Transverse colon (tissue), 4 donors: ENCODE measurements around the gene GARIN5B. TPM values are rescaled to one million over a fixed set of nuclear protein-coding genes. Genes with fewer than 3 reads are reported as not detected.

Source experiments
- DNase-seq: peaks from one replicate; pipeline ENCODE4 v3.0.0-alpha.2; 2019
- H3K27ac ChIP-seq, 4 donors: fragments of 200-600 bp; sonication (generic); 2 replicates each; pipeline ENCODE4 v1.5.1; 2016 to 2018; ENCODE audit warnings: inconsistent platforms in 4 of 4
- H3K27me3 ChIP-seq: fragments of 200-600 bp; sonication (generic); 2 replicates; pipeline ENCODE4 v1.5.1; 2017; ENCODE audit warnings: inconsistent platforms
- H3K36me3 ChIP-seq, 4 donors: fragments of 200-600 bp; sonication (generic); 2 replicates each; pipeline ENCODE4 v1.5.1; 2017 to 2019; ENCODE audit warnings: inconsistent platforms in 4 of 4
- H3K4me1 ChIP-seq, 4 donors: fragments of 200-600 bp; sonication (generic); 2 replicates each; pipeline ENCODE4 v1.5.1; 2017 to 2020; ENCODE audit warnings: inconsistent platforms in 4 of 4
- H3K4me3 ChIP-seq, 4 donors: fragments of 200-600 bp; sonication (generic); 1 replicate in 1 of 4; 2 replicates in 3 of 4; pipeline versions ENCODE4 v1.5.1 to v1.6.1; 2017 to 2019; ENCODE audit warnings: inconsistent platforms in 4 of 4
- H3K9me3 ChIP-seq, 2 donors: fragments of 200-600 bp; sonication (generic); 2 replicates each; pipeline ENCODE4 v1.5.1; 2017 to 2019; ENCODE audit warnings: inconsistent platforms in 2 of 2
- CTCF ChIP-seq, 5 experiments: fragments of 200-600 bp in 3 of 5; fragments of 450-650 bp in 2 of 5; sonication (generic) in 3 of 5; IDR thresholded peaks; 1 replicate in 2 of 5; 2 replicates in 3 of 5; pipeline ENCODE4 v1.5.1; 2016 to 2017; ENCODE audit warnings: antibody characterized with exemption in 5 of 5, inconsistent platforms in 3 of 5, mild to moderate bottlenecking in 2 of 5, moderate library complexity in 1 of 5
- EP300 ChIP-seq: sonication (generic); formaldehyde crosslinking; IDR thresholded peaks from one replicate; pipeline ENCODE4 v1.6.1; 2017; ENCODE audit warnings: antibody characterized with exemption, low read depth
- POLR2A ChIP-seq: fragments of 450-650 bp; IDR thresholded peaks from one replicate; pipeline ENCODE4 v1.6.1; 2016; ENCODE audit warnings: antibody characterized with exemption, mild to moderate bottlenecking, moderate library complexity
- POLR2AphosphoS5 ChIP-seq, 3 donors: sonication (generic); formaldehyde crosslinking; IDR thresholded peaks; one replicate each; pipeline ENCODE4 v1.6.1; 2016; ENCODE audit warnings: antibody characterized with exemption in 3 of 3
- WGBS, 2 donors: methylation state at CpG; one replicate each; pipeline ENCODE4 v1.1.5; 2018; ENCODE audit warnings: low coverage in 1 of 2; 5-methylcytosine and 5-hydroxymethylcytosine counted together
- in situ Hi-C, 4 donors: fragments of 200-750 bp; cut with MboI; loops; one replicate each; pipeline versions ENCODE4 v1.15.0 to v1.15.1; 2017; ENCODE audit warnings: low sequenced_read_pairs in 3 of 4, low pct_ligation_motif_present in 1 of 4, low pct_unique_long_range_greater_than_20kb in 1 of 4
- intact Hi-C: fragments of 100-400 bp; cut with DNase I; formaldehyde crosslinking; loops from one replicate; pipeline ENCODE4 v1.15.1; 2023; ENCODE audit warnings: low total_unique reads
- total RNA-seq, 4 donors: library from RNA; depleted of rRNA; stranded (reverse); fragments of >200 nt; gene quantifications; one replicate each; pipeline ENCODE4 v1.1.0, GENCODE V29; 2016

The GARIN5B gene
- total RNA-seq, 4 donors from 2014 or later, result not detected

- Histone ChIP-seq H3K4me1 (peaks cover 6 to 29% (median 18%) of the 10 kb centered on the region in 4 donors), H3K4me3 (no peak overlapping the region), H3K27ac (no peak overlapping the region), H3K27me3 (no peaks in the 10 kb centered on the region), H3K36me3 (peaks cover 0 to 4% (median 0%) of the 10 kb centered on the region in 4 donors), H3K9me3 (no peaks in the 10 kb centered on the region)
- intact Hi-C loops, result no loop called here
- WGBS, 2 donors, result 84 to 86% methylated on average over 7 to 22 of the region's 22 CpGs
- no peak for TF ChIP-seq CTCF (IDR thresholded peaks at IDR 0.05)
- in situ Hi-C loops, result no loop called here
- DNase-seq, result no peak
Measured at GRCh38 chr19:55345101-55345817, 17.8 kb downstream of the GARIN5B start.

GRCh38 chr19:55344444-55344843 is 18.6 kb downstream of the GARIN5B start:
- H3K4me1 ChIP-seq, result peaks cover 6 to 34% (median 20%) of the 10 kb centered on the region in 4 donors
- H3K9me3 ChIP-seq, result no peaks in the 10 kb centered on the region
- in situ Hi-C loops (no loop called here), intact Hi-C loops (no loop called here)
- no peak overlapping the region for H3K4me3 ChIP-seq
- no peaks in the 10 kb centered on the region for H3K27me3 ChIP-seq
- no peak for DNase-seq
- peaks cover 0 to 4% (median 0%) of the 10 kb centered on the region in 4 donors for H3K36me3 ChIP-seq
- H3K27ac ChIP-seq, result no peak overlapping the region
- TF ChIP-seq POLR2A, result no peak
- no peak for TF ChIP-seq POLR2AphosphoS5 (IDR thresholded peaks at IDR 0.05)
- TF ChIP-seq CTCF (IDR thresholded peaks at IDR 0.05), result no peak
- no peak for TF ChIP-seq EP300
- 75% methylated on average over 9 of the region's 9 CpGs; no CpG with 5 or more reads in 1 of the 2 donors for WGBS, 2 donors

GRCh38 chr19:55341595-55342531 is 21.2 kb downstream of the GARIN5B start:
- 87 to 100% methylated on average over 2 to 50 of the region's 50 CpGs for WGBS, 2 donors
- Histone ChIP-seq H3K27ac (no peak overlapping the region), H3K27me3 (no peaks in the 10 kb centered on the region), H3K36me3 (no peaks in the 10 kb centered on the region), H3K9me3 (no peaks in the 10 kb centered on the region), H3K4me1 (peaks cover 6 to 43% (median 27%) of the 10 kb centered on the region in 4 donors), H3K4me3 (peak overlapping the region in 1 of 4 donors; percentile 96)
- in situ Hi-C loops (no loop called here), intact Hi-C loops (loop anchor here (2.0 kb wide), 1 partner anchor 65 kb away; the partner anchor contains the start of gene UBE2S)
- no peak for DNase-seq
- TF ChIP-seq POLR2AphosphoS5 (IDR thresholded peaks at IDR 0.05) (no peak), POLR2A (no peak), CTCF (IDR thresholded peaks at IDR 0.05) (no peak), EP300 (no peak)

GRCh38 chr19:55341171-55341588 is 21.9 kb downstream of the GARIN5B start:
- WGBS, 2 donors, result 3% methylated on average over 12 of the region's 15 CpGs; no CpG with 5 or more reads in 1 of the 2 donors
- Histone ChIP-seq H3K27ac (peak overlapping the region; percentile 83 to 99 (median 96)), H3K9me3 (no peaks in the 10 kb centered on the region), H3K4me1 (peaks cover 6 to 43% (median 27%) of the 10 kb centered on the region in 4 donors), H3K27me3 (no peaks in the 10 kb centered on the region), H3K4me3 (peak overlapping the region; percentile 20 to 96 (median 81)), H3K36me3 (no peaks in the 10 kb centered on the region)
- in situ Hi-C loops, result no loop called here
- peak; percentile 87 for DNase-seq
- TF ChIP-seq POLR2AphosphoS5 (IDR thresholded peaks at IDR 0.05) (peak in 1 of 3 donors; percentile 52), EP300 (no peak), POLR2A (no peak), CTCF (IDR thresholded peaks at IDR 0.05) (no peak)
- intact Hi-C loops, result loop anchor here (2.0 kb wide), 1 partner anchor 66 kb away; the partner anchor contains the start of gene UBE2S
